Epithelial cell of esophagus (primary cell): ENCODE measurements around the gene VANGL1.

Source experiments
- DNase-seq: peaks from one replicate; pipeline ENCODE4 v3.0.0; 2010; ENCODE audit warnings: low read depth
- H3K4me3 ChIP-seq: 2 replicates; pipeline ENCODE4 v1.5.1; 2011; ENCODE audit warnings: mild to moderate bottlenecking, low read length, control low read depth
- CTCF ChIP-seq: IDR thresholded peaks from 2 replicates; pipeline ENCODE4 v1.5.1; 2011; ENCODE audit warnings: low read depth, mild to moderate bottlenecking, low read length, control low read depth, inconsistent platforms; ENCODE audit not compliant: insufficient read depth; ENCODE audit errors: missing control alignments

Gene VANGL1

GRCh38 chr1:115655916-115656315 is 14.1 kb downstream of the VANGL1 start:
- peak; percentile 58 for DNase-seq
- TF ChIP-seq CTCF: peak; percentile 2
- H3K4me3 ChIP-seq: no peak overlapping the region

- no peak for DNase-seq
- TF ChIP-seq CTCF: no peak
- H3K4me3 ChIP-seq: no peak overlapping the region
Observed at GRCh38 chr1:115656461-115657077, 14.8 kb downstream of the VANGL1 start.

- TF ChIP-seq CTCF: no peak
- H3K4me3 ChIP-seq: no peak overlapping the region
- no peak for DNase-seq
Observed at GRCh38 chr1:115658646-115659045, 16.9 kb downstream of the VANGL1 start.

GRCh38 chr1:115660151-115660550 is 18.4 kb downstream of the VANGL1 start:
- no peak for TF ChIP-seq CTCF
- no peak for DNase-seq
- H3K4me3 ChIP-seq: no peak overlapping the region

GRCh38 chr1:115661157-115661556 is 19.4 kb downstream of the VANGL1 start:
- H3K4me3 ChIP-seq: no peak overlapping the region
- TF ChIP-seq CTCF: no peak
- DNase-seq: no peak

GRCh38 chr1:115665319-115666096 is 23.7 kb downstream of the VANGL1 start:
- H3K4me3 ChIP-seq: no peak overlapping the region
- DNase-seq: peak; percentile 79
- no peak for TF ChIP-seq CTCF
